DLD1 (cell line): ENCODE results near the gene NFAM1.

ENCODE experiments used
- in situ Hi-C: cut with HindIII; loops from 2 replicates; pipeline ENCODE4 v1.10.0; 2017; ENCODE audit warnings: low sequenced_read_pairs

The NFAM1 gene, protein sequence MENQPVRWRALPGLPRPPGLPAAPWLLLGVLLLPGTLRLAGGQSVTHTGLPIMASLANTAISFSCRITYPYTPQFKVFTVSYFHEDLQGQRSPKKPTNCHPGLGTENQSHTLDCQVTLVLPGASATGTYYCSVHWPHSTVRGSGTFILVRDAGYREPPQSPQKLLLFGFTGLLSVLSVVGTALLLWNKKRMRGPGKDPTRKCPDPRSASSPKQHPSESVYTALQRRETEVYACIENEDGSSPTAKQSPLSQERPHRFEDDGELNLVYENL

DNA sequence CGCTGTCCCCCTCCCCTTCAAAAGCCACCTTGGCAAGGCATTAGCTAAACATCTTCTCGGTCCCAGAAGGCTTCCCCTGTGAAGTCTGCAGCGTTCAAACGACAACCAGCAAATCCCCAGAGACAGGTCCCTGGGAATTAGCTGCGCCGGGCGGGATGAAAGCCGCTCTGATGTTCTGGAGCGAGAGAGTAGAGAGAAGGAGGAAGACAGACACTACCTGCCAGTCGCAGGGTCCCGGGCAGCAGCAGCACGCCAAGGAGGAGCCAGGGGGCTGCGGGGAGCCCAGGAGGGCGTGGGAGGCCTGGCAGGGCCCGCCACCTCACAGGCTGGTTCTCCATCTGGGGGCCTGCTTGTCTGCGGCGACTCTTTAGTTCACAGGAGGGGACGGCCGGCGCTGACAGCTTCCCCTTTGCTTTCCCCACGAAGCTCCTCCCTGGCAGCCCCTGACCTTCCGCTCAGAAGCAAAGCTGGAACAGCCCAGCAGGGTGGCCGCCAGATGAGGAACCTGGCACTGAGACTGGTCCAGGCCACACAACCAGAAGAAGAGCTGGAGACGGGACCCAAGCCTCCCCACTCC is at the start of gene NFAM1:
NFAM1 (minus strand) TSS at position 384 of the 577 bp plus-strand sequence; CDS start at position 338, 46 bp downstream.
- in situ Hi-C loops = loop anchor here (25.0 kb wide), 1 partner anchor 95 kb away; no protein-coding TSS in a partner anchor

DNA sequence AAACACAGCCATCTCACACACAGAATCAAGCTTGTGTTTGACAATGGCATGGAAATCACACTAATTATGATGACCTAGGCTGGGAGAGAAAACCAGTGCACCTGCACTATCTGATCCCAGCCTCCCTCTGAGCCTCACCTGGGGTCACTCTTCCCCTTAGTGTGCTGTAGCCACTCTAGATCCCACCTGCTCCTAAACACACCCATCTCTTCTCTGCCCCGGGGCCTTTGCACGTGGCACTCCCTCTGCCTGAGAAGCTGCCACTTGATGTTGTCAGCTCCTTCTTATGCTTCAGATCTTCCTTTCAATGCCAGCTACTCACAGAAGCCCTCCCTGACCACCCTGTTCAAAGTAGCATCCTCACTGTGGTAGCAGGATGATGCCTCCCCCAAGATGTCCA is 42.9 kb upstream of the NFAM1 start:
- in situ Hi-C loops = no loop called here

DNA sequence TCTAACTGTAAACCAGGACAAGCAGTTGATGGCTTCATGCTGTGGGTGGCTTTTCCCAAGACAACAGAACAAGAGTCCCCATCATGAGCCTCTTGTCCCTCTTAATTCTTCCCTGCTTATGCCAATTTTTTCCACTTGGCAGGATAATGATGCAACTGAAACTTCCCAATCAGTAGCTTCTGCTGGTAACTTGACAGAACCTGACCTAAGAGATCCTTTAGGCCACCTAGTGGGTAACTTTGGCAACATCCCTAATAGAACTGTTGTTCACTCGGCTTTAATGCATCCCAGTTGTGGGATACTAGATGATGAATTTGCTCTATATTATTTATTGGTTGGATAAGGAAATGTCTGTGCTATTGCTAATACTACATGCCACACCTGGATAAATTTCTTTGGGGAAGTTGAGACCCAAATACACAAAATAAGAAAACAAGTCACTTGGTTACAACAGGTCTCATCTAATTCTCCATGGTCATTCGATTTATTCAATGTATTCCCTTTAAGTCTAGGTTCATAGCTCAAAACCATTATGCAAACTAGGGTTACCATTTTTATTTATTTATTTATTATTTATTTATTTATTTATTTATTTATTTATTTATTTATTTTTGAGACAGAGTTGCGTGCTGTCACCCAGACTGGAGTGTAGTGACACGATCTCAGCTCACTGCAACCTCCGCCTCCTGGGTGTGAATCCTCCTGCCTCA is 41.4 kb upstream of the NFAM1 start:
- in situ Hi-C loops = no loop called here

DNA sequence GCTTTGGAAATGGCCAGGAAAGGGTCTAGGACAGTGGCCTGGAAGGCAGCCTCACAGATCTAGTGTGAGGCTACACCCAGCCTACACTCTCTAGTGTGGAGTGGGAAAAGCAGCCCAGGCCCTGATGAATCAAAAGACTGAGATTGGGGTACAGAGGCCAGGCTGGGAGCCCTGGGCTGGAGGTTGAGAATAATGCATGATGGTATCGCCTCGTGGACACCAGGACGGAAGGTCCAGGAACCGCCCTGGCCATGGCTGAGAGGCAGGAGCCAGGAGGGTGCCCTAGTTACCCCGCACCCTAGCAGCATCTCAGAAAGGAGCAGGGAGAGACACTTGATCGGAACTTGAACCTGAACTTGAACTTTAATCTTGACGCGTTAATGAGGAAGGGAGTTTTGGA is 40.5 kb upstream of the NFAM1 start:
- in situ Hi-C loops = no loop called here

DNA sequence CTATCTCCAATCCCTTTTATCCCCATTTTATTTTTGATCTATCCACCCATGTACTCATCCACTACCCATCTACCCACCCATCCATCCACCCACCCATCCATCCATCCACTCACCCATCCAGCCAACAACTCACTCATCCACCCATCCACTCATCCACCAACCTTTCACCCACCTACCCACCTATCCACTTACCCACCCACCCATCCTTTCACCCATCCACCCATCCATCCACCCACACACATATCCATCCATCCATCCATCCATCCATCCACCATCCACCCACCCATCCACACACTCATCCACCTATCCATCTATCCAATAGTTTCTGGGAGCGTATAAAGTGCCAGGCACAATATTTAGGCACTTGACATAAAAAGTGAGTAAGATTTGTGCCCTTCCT is 39.2 kb upstream of the NFAM1 start:
- in situ Hi-C loops = no loop called here

DNA sequence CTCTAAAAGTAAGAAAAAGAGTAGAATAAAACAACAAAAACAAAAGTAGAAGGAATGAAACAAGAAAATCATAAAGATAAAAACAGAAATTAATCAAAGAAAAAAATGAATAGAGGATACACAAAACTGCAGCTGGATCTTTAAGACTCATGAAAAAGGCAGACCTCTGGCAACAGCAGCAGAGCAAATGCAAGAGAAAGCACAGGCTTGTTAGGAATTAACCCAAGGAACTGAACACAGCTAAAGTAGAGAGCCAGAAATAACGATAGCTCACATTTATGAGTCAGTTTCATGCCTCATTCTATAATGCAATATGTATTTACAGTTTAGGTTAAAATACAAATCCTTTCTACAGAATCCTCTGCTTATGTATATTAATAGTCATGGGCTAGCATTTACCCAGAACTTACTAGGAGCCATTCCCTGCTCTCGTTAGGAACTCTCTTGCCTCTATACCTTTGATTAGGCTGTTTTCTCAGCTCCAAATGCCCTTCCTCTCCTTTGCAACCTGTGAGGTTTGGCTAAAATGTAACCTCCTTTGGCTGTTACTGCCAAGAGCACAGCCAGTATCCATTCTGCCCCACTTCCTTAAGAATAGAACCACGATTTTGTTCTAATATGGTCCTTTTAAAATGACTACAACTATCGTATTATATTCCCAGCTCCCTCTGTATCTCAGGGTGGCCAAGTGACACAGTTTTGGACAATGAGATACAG is 38.3 kb upstream of the NFAM1 start:
- in situ Hi-C loops = no loop called here

DNA sequence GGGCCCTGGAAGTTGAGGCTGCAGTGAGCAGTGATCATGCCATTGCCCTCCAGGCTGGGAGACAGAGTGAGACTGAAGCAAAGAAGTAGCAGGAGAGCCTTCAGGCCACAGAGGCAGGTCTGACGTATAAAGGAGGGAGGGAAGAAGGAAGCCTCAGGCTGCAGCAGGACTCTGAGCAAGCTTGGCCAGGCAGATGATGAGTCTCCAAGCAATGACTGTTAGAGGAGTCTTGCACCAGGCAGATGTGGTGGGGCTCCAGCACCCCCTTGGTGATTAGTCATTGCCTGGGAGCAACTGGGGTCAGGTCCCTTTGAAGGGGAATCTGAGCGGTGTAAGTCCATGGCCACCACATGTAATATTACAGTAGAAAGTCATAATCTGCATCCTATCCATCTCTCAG is 36.6 kb upstream of the NFAM1 start:
- in situ Hi-C loops = loop anchor here (10.0 kb wide), 1 partner anchor 454 kb away; no protein-coding TSS in a partner anchor

DNA sequence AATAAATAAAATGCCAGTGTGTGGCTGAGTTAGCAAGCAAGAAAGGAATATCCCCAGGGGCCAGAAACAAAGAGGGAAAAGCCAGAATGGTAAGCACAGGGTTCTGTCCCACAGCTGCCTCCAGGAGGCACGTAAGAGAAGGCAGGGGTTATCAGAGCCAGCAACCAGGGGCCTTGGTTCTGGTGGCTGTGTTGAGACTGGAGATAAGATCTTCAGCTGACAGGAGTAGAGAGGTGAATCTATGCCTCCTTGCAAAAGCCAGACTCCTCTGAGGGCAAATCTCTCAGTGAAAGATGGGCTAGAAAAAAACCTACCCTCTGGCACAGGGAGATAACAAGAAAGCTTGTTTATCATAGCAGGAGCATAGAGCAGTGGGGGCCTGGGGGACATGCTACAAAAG is 29.8 kb upstream of the NFAM1 start:
- in situ Hi-C loops = loop anchor here (10.0 kb wide), 1 partner anchor 447 kb away; no protein-coding TSS in a partner anchor

DNA sequence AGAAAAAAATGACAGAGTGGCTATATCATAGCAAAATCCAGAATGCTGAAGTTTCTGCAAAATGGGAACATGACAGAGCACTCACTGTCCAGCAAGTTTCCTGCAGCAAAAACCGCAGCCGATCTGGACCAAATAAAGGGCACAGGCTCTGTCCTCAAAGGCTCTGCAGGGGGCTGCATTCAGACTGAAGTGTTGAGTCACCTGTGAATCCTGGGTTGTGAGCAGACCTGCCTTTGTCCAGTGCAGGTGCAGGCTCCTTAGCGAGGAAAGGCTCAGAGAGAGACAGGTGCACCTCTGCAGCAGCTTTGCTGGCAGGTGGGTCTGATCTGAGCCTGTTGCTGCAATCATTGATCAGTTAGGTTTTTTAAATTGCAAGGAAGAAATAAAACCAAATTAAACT is 29.3 kb upstream of the NFAM1 start:
- in situ Hi-C loops = loop anchor here (10.0 kb wide), 1 partner anchor 447 kb away; no protein-coding TSS in a partner anchor

DNA sequence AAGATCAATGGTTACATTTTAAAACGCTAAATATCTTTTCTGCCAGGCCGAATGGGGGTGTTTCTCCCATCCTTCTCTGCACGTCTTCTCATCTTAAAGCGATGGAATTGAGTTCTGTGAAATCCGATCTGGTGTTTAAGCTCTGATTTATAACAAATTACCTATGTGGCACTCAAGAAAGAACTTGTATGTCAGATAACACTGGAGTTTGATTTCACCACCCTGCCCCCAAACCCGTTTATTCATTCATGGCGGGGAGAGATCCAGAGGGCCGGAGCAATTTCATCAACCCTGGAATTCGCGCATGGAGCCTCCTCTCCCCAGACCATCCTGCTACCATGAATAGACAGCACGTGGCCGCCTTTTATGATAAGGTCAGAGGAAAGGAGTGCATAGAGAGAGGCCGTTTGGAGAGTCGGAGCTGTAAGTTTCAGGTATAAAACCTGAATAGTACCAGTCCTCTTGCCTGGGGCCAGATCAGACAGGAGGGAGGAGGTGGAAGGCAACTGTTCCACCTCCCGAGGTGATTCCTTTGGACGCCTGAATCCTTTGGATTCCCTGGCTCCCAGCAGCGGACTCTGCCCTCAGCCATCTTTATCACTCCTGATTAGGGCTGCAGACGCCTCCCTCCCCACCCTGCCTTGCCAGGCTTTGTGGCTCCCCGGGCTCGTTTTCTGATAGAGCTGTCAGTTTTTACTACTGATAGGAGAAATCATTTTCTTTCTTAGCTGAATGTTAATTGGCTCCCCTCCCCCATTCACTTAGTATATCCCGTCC is 27.3 kb upstream of the NFAM1 start:
- in situ Hi-C loops = loop anchor here (10.0 kb wide), 1 partner anchor 445 kb away; no protein-coding TSS in a partner anchor

DNA sequence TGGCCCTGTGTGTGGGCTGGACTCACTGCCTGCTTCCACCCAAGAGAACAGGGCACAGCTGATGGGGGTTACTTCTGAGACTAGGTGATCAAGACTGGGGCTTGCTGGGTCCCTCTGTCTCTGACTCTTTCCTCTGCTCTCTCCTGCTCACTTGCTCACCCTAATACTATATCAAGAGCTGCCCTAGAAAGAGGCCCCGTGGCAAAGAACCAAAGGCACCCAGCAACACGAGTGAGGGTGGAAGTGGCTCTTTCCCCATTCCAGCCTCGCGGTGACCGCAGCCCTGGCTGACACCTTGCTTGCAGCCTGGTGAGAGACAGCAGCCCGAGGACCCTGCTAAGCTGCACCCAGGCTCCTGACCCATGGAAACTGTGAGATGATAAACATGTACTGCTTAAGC is 20.7 kb upstream of the NFAM1 start:
- in situ Hi-C loops = no loop called here

DNA sequence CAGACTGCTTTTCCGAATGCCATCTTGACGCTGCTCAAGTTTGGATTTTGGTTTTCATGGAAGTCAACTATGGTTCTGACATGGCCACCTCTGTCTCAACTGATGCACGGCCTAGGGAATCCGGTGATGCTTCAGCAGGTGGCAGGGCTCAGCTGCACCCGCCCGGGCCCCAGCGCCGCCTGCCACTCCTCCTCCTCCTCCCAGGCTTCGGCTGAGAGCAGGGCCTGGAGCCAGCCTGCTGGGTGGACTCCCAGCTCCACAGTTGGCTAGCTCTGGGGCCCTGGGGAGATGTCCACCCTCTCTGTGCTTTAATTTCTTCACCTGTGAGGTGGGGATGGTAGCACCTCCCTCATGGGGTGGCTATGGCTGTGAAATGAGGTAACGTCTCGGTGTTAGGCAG is 20.3 kb upstream of the NFAM1 start:
- in situ Hi-C loops = no loop called here

DNA sequence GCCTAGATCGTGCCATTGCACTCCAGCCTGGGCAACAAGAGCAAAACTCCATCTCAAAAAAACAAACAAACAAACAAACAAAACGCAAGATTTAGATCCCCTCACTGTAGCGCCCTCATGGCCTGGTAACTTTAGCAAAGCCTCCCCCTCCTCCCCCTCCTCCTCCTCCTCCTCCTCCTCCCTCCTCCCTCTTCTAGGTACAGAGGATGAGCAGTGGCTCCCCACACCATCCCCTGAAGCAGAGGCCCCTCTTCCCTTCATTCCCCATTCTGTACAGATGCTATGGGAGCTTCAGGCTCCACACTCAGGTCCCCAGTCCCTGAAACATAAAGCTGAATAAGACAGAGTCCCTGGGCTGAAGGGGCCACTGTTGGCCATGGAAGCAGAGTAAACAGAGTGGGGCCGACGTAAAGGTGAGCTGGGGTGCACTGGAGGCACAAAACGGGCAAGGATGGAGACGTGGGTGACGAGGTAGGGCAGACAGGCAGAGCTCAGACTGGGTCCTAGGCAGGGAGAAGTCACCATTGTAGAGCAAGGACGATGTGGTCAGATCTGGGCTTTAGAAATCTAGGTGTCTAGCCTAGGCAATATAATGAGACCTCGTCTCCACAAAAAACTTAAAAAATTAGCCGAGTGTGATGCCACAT is 19.4 kb upstream of the NFAM1 start:
- in situ Hi-C loops = no loop called here

DNA sequence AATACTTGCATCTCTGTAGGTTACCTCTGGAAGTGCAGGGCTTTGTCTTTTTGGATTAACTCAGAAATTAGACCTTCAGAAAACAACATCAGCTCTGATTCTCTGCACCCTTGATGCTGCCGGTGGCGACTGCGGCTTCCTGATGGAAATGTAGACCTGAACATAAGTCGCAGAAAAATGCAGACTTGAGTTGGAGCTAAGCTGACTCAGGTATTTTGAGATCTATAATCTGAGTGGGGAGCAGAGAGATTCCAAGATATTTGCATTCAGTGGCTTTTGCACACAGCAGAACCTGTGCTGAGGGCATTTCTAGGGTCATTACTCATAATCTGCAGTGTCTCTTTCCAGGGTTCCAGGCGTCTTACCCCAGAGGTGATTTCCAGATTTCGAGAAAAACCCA is 18.7 kb upstream of the NFAM1 start:
- in situ Hi-C loops = no loop called here

DNA sequence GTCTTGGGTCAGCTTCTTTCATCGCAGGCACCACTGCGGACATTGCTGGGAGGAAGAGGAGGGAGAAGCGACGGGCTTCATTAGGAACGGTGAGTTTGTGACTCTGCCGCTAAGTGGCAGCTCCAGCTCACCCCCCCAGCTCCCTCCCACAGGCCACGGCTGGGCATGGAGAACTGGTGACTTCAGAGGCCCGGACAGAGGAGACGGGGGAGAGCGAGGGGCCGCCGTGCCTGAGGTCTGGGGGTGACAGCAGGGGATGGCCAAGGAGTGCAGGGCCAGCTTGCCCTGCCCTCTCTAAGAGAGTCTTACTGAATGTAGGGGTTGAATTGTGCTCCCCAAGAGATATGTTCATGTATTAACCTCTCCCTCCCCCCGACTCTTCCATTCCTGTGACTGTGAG is 13.9 kb upstream of the NFAM1 start:
- in situ Hi-C loops = loop anchor here (25.0 kb wide), 1 partner anchor 109 kb away; no protein-coding TSS in a partner anchor

DNA sequence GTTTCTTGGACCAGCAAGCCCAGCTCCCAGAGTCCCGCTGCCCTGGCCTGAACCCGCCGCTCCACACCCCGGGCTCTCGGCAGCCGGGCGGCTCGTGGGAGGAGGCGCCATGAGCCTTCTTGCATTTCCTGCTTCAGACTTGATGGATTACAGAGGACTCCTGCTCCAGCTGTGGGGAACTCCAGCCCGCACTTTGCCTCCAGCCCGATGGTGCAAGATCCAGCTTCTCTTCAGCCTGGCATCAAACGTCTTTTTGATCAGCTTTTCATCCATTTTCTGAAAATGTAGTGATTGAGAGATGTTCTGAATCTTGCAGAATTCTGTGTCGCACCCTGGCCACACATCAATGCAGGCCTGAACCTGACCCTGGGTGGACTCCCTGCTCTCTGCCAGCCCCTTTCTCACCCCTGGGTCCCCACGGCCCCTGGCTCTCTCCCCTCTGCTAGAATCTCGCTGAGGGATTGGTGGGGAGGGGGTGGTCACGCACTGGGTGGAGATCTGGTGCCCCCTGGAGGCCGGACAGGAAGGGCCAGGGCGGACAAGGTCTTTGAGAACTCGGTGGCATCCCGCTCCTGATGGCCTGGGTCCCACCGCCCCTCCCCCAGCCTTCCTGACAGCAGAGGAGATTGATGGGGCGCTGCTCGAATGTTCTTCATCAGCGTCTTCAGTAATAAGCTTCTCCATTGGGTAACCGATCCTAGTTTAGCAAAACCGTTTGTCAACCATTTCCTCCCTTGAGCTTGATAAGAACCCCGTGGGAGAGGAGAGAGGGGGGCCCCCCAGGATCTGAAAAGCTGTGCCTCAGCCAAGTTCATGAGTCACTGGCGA is 12.1 kb upstream of the NFAM1 start:
- in situ Hi-C loops = loop anchor here (25.0 kb wide), 1 partner anchor 107 kb away; no protein-coding TSS in a partner anchor

DNA sequence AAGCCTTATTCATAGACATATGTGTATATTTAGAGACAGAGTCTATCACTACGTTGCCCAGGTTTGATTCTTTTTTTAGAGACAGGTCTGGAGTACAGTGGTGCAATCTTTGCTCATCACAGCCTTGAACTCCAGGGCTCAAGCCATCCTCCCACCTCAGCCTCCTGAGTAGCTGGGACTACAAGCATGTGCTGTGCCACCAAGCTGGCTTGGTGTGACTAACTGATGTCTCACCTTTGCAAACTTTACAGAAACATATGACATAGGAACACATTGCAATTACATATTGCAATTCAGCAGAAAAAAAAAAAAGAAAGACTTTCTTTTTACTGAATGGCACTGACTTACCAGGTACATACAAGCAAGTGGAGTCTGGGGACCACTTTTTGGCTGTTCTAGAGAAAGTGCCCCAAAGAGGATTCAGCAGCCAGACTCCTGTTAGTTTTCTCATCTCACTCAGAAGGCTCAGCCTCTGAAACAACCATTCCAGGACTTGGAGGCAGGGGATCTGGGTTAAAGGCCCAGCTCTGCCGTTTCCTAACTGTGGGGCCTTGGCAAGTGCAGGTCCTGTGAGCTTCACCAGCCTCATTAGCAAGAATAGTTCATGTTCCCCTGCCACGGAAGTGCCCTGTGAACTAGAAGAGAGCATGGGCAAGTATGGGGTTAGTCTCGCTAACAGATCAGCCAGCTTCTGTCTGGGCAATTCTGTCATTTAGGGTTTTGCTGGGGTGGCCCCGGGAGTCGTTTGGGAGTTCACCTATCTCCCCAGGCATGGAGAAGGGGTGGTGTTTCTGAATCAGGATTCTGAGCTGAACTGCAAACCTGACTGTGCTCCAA is 11.3 kb upstream of the NFAM1 start:
- in situ Hi-C loops = loop anchor here (25.0 kb wide), 1 partner anchor 106 kb away; no protein-coding TSS in a partner anchor

DNA sequence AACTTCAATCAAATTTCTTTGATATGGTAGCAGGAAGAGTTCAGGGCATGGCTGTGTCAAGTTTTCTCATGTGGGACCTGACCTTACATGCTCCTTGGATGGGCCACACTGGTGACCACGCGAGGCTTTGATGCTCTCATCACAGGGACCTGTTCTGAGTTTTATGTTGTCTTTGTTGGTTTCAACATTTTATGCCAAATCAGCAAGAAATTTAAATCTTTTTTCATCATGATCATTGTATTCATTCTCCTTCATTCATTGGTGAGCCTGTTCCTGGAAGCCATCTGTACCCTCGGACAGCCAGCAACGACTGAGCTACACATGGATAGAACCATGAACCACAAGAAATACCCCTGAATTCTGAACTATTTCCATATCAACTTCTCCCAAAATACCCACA is 10.5 kb upstream of the NFAM1 start:
- in situ Hi-C loops = loop anchor here (25.0 kb wide), 1 partner anchor 105 kb away; no protein-coding TSS in a partner anchor
